CD4-positive, alpha-beta T cell (primary cell): ENCODE data around the gene DHX32. TPM values are rescaled to one million over a fixed set of nuclear protein-coding genes. Genes with fewer than 3 reads are reported as not detected.

Source experiments
- ATAC-seq: fragments of 200-7000 bp; cut with Tn5 transposase; one replicate; pipeline ENCODE4 v1.10.0; 2022; ENCODE audit warnings: mild to moderate bottlenecking; ENCODE audit not compliant: poor library complexity
- CTCF ChIA-PET: fragments of 350-600 bp; sonication (Branson Sonifier 250); formaldehyde crosslinking; loops from one replicate; lab custom pipeline; 2021; ENCODE audit warnings: antibody characterized with exemption, inconsistent platforms; lab: Charles Lee
- POLR2A ChIA-PET: fragments of 350-600 bp; sonication (Branson Sonifier 250); formaldehyde crosslinking; loops from one replicate; lab custom pipeline; 2021; ENCODE audit warnings: antibody characterized with exemption, inconsistent platforms; lab: Charles Lee
- DNase-seq, 14 experiments: peaks; one replicate each; pipeline ENCODE4 v3.0.0-alpha.2; 2013 to 2020; ENCODE audit warnings: mixed read lengths in 2 of 14
- H3K27ac ChIP-seq, 2 donors: one replicate each; pipeline versions ENCODE4 v1.5.1 to v1.7.0; 2013; ENCODE audit warnings: low read length in 2 of 2, low read depth in 1 of 2, mild to moderate bottlenecking in 1 of 2
- H3K27me3 ChIP-seq, 2 experiments: 1 replicate in 1 of 2; 2 replicates in 1 of 2; pipeline versions ENCODE4 v1.6.1 to v1.7.0; 2013; ENCODE audit warnings: low read length in 2 of 2, control low read depth in 1 of 2, mild to moderate bottlenecking in 1 of 2, moderate library complexity in 1 of 2; ENCODE audit not compliant: insufficient read depth in 2 of 2, control insufficient read depth in 1 of 2
- H3K36me3 ChIP-seq: one replicate; pipeline ENCODE4 v1.6.1; 2013; ENCODE audit warnings: low read length, control low read depth; ENCODE audit not compliant: insufficient read depth
- H3K4me1 ChIP-seq: one replicate; pipeline ENCODE4 v1.6.1; 2013; ENCODE audit warnings: low read length, control low read depth; ENCODE audit not compliant: insufficient read depth
- H3K4me3 ChIP-seq: one replicate; pipeline ENCODE4 v1.5.1; 2013; ENCODE audit warnings: mild to moderate bottlenecking, low read length, moderate library complexity
- H3K9me3 ChIP-seq, 2 experiments: 1 replicate in 1 of 2; 2 replicates in 1 of 2; pipeline versions ENCODE4 v1.6.1 to v1.7.0; 2013; ENCODE audit warnings: low read length in 2 of 2, mild to moderate bottlenecking in 2 of 2, control low read depth in 1 of 2, moderate library complexity in 1 of 2; ENCODE audit not compliant: control insufficient read depth in 1 of 2, insufficient read depth in 1 of 2
- H3K27ac Mint-ChIP-seq: one replicate; pipeline ENCODE4 v1.8.0; 2020; ENCODE audit warnings: mixed read lengths
- H3K27me3 Mint-ChIP-seq: one replicate; pipeline ENCODE4 v1.8.0; 2021; ENCODE audit warnings: mixed read lengths
- H3K36me3 Mint-ChIP-seq: one replicate; pipeline ENCODE4 v1.8.0; 2021; ENCODE audit warnings: low read depth, mixed read lengths
- H3K4me1 Mint-ChIP-seq: one replicate; pipeline ENCODE4 v1.8.0; 2021; ENCODE audit warnings: low read depth, mixed read lengths
- H3K4me3 Mint-ChIP-seq: one replicate; pipeline ENCODE4 v1.8.0; 2020; ENCODE audit warnings: mild to moderate bottlenecking, mixed read lengths
- H3K9me3 Mint-ChIP-seq: one replicate; pipeline ENCODE4 v1.8.0; 2020; ENCODE audit warnings: mixed read lengths
- intact Hi-C, 2 experiments: fragments of 100-400 bp; cut with DNase I in 1 of 2; cut with micrococcal nuclease in 1 of 2; formaldehyde crosslinking; loops; one replicate each; pipeline versions ENCODE4 v1.15.1 to v1.9.0; 2023 to 2025; cut with DNase I, micrococcal nuclease
- total RNA-seq, 174 experiments: library from RNA in 2 of 174; stranded (reverse) in 2 of 174; gene quantifications; one replicate each; pipeline ENCODE4 v1.2.3 and lab custom pipeline; 2021 to 2026
- TF ChIP-seq, protein P1 (sequence below): fragments of 200-600 bp; IDR thresholded peaks from one replicate; pipeline ENCODE4 v1.8.0; 2022; ENCODE audit warnings: antibody characterized with exemption, mild to moderate bottlenecking

The DHX32 gene
- total RNA-seq, 2 experiments from 2014 or later = 1.3 to 1.7 TPM

GRCh38 chr10:125799451-125800182, 81.5 kb downstream of the DHX32 start:
- H3K9me3 Mint-ChIP-seq = no peaks in the 10 kb centered on the region
- H3K4me1 ChIP-seq = no peaks in the 10 kb centered on the region
- H3K36me3 Mint-ChIP-seq = peaks cover 67% of the 10 kb centered on the region
- ChIA-PET CTCF (no interaction called here), POLR2A (no interaction called here)
- no peak for DNase-seq
- H3K36me3 ChIP-seq = peaks cover 44% of the 10 kb centered on the region
- no peaks in the 10 kb centered on the region for H3K9me3 ChIP-seq
- no peaks in the 10 kb centered on the region for H3K27me3 Mint-ChIP-seq
- H3K27ac Mint-ChIP-seq = no peak overlapping the region
- no peaks in the 10 kb centered on the region for H3K27me3 ChIP-seq
- no peak overlapping the region for H3K4me3 ChIP-seq
- no peak for ATAC-seq
- TF ChIP-seq, protein P1, sequence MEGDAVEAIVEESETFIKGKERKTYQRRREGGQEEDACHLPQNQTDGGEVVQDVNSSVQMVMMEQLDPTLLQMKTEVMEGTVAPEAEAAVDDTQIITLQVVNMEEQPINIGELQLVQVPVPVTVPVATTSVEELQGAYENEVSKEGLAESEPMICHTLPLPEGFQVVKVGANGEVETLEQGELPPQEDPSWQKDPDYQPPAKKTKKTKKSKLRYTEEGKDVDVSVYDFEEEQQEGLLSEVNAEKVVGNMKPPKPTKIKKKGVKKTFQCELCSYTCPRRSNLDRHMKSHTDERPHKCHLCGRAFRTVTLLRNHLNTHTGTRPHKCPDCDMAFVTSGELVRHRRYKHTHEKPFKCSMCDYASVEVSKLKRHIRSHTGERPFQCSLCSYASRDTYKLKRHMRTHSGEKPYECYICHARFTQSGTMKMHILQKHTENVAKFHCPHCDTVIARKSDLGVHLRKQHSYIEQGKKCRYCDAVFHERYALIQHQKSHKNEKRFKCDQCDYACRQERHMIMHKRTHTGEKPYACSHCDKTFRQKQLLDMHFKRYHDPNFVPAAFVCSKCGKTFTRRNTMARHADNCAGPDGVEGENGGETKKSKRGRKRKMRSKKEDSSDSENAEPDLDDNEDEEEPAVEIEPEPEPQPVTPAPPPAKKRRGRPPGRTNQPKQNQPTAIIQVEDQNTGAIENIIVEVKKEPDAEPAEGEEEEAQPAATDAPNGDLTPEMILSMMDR = no peak
- no peak overlapping the region for H3K4me3 Mint-ChIP-seq
- no peak overlapping the region for H3K27ac ChIP-seq
- no peaks in the 10 kb centered on the region for H3K4me1 Mint-ChIP-seq
- intact Hi-C loops = no loop called here

DNA sequence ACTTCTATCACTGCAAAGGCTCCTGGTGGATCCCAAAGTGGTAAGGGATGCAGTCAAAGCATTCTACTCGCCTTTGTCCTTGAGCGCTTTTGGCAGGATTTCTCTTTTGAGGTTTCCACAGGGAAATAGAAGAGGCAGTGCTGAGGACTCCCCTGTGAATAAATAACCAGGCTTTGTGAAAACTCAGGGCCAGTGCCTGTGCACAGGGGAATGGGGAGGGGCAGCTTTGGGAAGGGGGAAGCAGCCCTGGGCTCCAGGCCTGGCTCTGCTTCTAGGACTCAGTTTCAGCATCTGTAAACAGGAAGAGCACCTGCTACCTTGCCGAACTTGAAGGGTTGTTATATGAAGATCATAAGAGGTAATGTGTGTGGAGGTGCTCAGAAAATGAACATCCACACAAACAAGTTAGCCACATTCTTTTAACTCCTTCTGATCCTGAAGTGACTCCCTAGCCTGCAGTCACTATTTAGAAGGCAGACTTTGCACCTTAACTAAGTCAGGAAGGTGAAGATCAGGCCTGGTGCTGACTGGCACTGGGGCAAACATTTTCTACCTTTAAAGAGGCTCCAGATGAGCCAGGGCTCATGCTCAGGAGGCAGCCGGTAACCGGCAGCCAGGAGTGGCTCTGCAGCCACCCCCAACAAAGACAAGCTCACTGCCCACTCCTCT, 83.0 kb downstream of the DHX32 start:
- TF ChIP-seq, protein P1 = no peak
- Histone ChIP-seq H3K4me3 (no peak overlapping the region), H3K36me3 (peaks cover 49% of the 10 kb centered on the region), H3K9me3 (no peaks in the 10 kb centered on the region), H3K27ac (no peak overlapping the region), H3K27me3 (no peaks in the 10 kb centered on the region), H3K4me1 (no peaks in the 10 kb centered on the region)
- POLR2A ChIA-PET = no interaction called here
- Mint-ChIP-seq H3K9me3 (no peaks in the 10 kb centered on the region), H3K27ac (no peak overlapping the region), H3K4me3 (no peak overlapping the region), H3K36me3 (peaks cover 73% of the 10 kb centered on the region), H3K27me3 (no peaks in the 10 kb centered on the region), H3K4me1 (no peaks in the 10 kb centered on the region)
- no peak for ATAC-seq
- intact Hi-C loops = no loop called here
- no peak for DNase-seq
- CTCF ChIA-PET = no interaction called here

- no peaks in the 10 kb centered on the region for H3K4me1 ChIP-seq
- peaks cover 54% of the 10 kb centered on the region for H3K36me3 ChIP-seq
- POLR2A ChIA-PET = no interaction called here
- TF ChIP-seq, protein P1 = no peak
- DNase-seq = no peak
- intact Hi-C loops = no loop called here
- no peak for ATAC-seq
- H3K27me3 ChIP-seq = no peaks in the 10 kb centered on the region
- Mint-ChIP-seq H3K27me3 (no peaks in the 10 kb centered on the region), H3K4me3 (no peak overlapping the region), H3K9me3 (no peaks in the 10 kb centered on the region), H3K36me3 (peaks cover 74% of the 10 kb centered on the region), H3K27ac (no peak overlapping the region), H3K4me1 (no peaks in the 10 kb centered on the region)
- no peak overlapping the region for H3K4me3 ChIP-seq
- CTCF ChIA-PET = no interaction called here
- no peaks in the 10 kb centered on the region for H3K9me3 ChIP-seq
- no peak overlapping the region for H3K27ac ChIP-seq
Observed at GRCh38 chr10:125797424-125797823, 83.7 kb downstream of the DHX32 start.
